GM10248 (cell line): ENCODE results near the gene CHMP2B.
A peak's percentile ranks its signal among the peaks of the same experiment; 100 is the strongest.
"Not testable (repeated sequence)": the region's sequence is repeated elsewhere in the genome, so short reads cannot be mapped to it uniquely, and the experiment has no call there.

Experiments used
- CTCF ChIA-PET: fragments of 300-600 bp; sonication (Branson Sonifier 250); formaldehyde crosslinking; extraction: SDS; loops from one replicate; lab custom pipeline; 2021; ENCODE audit warnings: antibody characterized with exemption; lab: Yijun Ruan, JAX
- POLR2A ChIA-PET: fragments of 350-650 bp; sonication (Branson Sonifier 250); formaldehyde crosslinking; extraction: SDS; loops from one replicate; lab custom pipeline; 2020; ENCODE audit warnings: antibody characterized with exemption; lab: Yijun Ruan, JAX
- DNase-seq: peaks from one replicate; pipeline ENCODE4 v3.0.0; 2012; ENCODE audit errors: extremely low spot score
- CTCF ChIP-seq: IDR thresholded peaks from 2 replicates; pipeline ENCODE4 v1.5.1; 2012; ENCODE audit warnings: mild to moderate bottlenecking, low read depth; ENCODE audit errors: extremely low read depth, missing control alignments, control extremely low read depth

Gene CHMP2B

GRCh38 chr3:87276484-87276883, 49.4 kb downstream of the CHMP2B start, which contains the start of gene POU1F1:
TSS of gene POU1F1 (minus strand) at chr3:87276584. CDS start at chr3:87276462, 122 bp downstream.
- TF ChIP-seq CTCF, result no peak
- ChIA-PET CTCF (interaction anchor here (1.7 kb wide), 1 partner anchor 10 kb away, joined by 3 read pairs; no protein-coding TSS in a partner anchor), POLR2A (no interaction called here)
- DNase-seq, result no peak

- peak; percentile 4 for DNase-seq
- TF ChIP-seq CTCF, result no peak
- CTCF ChIA-PET, result interaction anchor here (1.2 to 2.2 kb wide), 3 partner anchors 10 to 28 kb away, joined by 3 to 9 read pairs (median 6); partner anchors contain the start of gene POU1F1
- POLR2A ChIA-PET, result no interaction called here
Observed at GRCh38 chr3:87287011-87287410, 59.9 kb downstream of the CHMP2B start.

GRCh38 chr3:87288446-87288845, 61.3 kb downstream of the CHMP2B start:
- ChIA-PET POLR2A (no interaction called here), CTCF (interaction anchor here (2.2 kb wide), 1 partner anchor 10 kb away, joined by 9 read pairs; no protein-coding TSS in a partner anchor)
- no peak for TF ChIP-seq CTCF
- no peak for DNase-seq

GRCh38 chr3:87298111-87298718, 71.1 kb downstream of the CHMP2B start:
- CTCF ChIA-PET, result interaction anchor here (0.7 to 2.2 kb wide), 14 partner anchors 11 to 880 kb away, joined by 3 to 9 read pairs (median 5); no protein-coding TSS in a partner anchor
- POLR2A ChIA-PET, result no interaction called here
- peak; percentile 27 for DNase-seq
- TF ChIP-seq CTCF, result peak; percentile 66

- DNase-seq, CTCF ChIA-PET, POLR2A ChIA-PET: not testable (repeated sequence)
Observed at GRCh38 chr3:87305031-87305430, 77.9 kb downstream of the CHMP2B start.
